Left colon (tissue), 2 donors: Measurements from ENCODE around the gene POU2F2. TPM values are rescaled to one million over a fixed set of nuclear protein-coding genes. Genes with fewer than 3 reads are reported as not detected.

Source experiments
- ATAC-seq: fragments of 200-7000 bp; cut with Tn5 transposase; one replicate; pipeline ENCODE4 v1.9.1; 2020; ENCODE audit warnings: mild to moderate bottlenecking, moderate library complexity
- DNase-seq, 2 donors: peaks; one replicate each; pipeline ENCODE4 v3.0.0-alpha.2; 2020
- intact Hi-C, 2 donors: fragments of 100-400 bp; cut with DNase I in 1 of 2; cut with micrococcal nuclease in 1 of 2; formaldehyde crosslinking; loops; one replicate each; pipeline versions ENCODE4 v1.11.2 to v1.14.0; 2022; cut with DNase I, micrococcal nuclease
- total RNA-seq, 2 donors: library from RNA; stranded (reverse); fragmentation: NEBNext Ultra II Directional; extraction: Animal tissue kit (Norgen Biotek cat#: 25700); gene quantifications; one replicate each; pipeline ENCODE4 v1.2.1, GENCODE V29; 2021
- donor health status: DM: no; HTN: no; CAD: no.
- donor health status: DM: yes; HTN: yes; CAD: no.

POU2F2 gene
- total RNA-seq, 2 donors from 2014 or later, result 1.5 to 3.8 TPM

- DNase-seq (no peak), ATAC-seq (no peak)
- intact Hi-C loops, result loop anchor here (5.0 to 10.0 kb wide), 2 partner anchors 51 to 53 kb away; no protein-coding TSS in a partner anchor
These were observed 857 bp downstream of the POU2F2 start for GRCh38 chr19:42131149-42132029.

DNA sequence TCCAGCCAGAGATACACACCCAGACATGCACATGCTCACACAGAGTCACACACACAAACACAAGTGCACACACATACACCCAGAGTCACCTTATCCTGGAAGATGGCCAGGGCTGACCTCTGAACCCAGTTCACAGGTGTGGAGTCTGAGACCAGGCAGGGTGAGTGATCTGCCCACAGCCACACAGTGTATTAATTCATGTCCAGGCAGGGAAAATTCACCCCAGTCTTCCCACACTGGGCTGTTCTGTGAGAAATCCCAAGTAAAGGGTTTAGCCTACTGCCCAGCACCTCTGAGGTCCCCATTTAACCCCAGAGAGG, 2.0 kb downstream of the POU2F2 start:
- intact Hi-C loops, result loop anchor here (5.0 to 10.0 kb wide), 2 partner anchors 52 to 55 kb away; no protein-coding TSS in a partner anchor
- ATAC-seq, result no peak
- no peak for DNase-seq

GRCh38 chr19:42129399-42130253, 2.6 kb downstream of the POU2F2 start:
- intact Hi-C loops, result loop anchor here (5.0 to 10.0 kb wide), 2 partner anchors 53 to 55 kb away; no protein-coding TSS in a partner anchor
- DNase-seq, result peak; percentile 35 to 55
- no peak for ATAC-seq

DNA sequence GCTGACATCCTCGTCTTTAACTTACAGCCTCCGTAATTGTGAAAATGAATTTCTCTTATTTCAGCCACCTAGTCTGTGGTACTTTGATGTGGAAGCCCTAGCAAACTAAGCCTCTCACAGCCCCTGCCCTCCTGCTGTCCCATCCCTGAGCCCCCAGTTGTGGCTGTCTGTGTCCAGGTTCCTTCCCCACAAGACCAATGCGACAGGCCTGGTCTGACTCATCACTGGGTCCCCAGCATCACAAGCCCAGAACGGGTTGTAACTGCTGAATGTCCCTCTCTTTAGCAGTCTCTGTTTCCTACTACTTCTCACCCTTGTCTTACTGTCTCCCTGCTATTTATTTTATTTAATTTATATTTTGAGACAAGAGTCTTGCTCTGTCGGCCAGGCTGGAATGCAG, 5.7 kb downstream of the POU2F2 start:
- DNase-seq (no peak), ATAC-seq (no peak)
- intact Hi-C loops, result no loop called here

GRCh38 chr19:42125536-42125935, 6.7 kb downstream of the POU2F2 start:
- ATAC-seq (no peak), DNase-seq (no peak)
- intact Hi-C loops, result no loop called here

DNA sequence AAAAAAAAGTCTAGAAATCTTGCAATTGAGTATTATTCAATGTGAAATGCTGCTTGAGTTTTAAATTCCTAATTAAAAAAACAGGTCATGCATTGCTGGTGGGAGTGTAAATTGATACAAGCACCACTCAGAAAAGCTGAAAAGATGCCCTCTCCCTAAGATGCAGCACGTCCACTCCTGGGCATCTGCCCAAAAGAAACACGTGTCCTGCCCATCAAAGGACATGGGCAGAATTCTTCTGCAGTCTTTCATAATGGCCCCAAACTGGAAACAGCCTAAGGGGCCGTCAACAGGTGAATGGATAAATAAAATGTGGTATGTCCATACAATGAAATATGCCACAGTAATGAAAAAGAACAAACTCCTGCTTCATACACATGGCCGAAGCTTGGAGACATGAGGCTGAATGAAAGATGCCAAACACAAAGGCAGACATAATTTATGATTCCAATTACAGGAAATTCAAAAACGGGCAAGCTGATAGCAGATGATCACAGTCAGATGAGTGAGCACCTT, 7.8 kb downstream of the POU2F2 start:
- no peak for ATAC-seq
- DNase-seq, result no peak
- intact Hi-C loops, result no loop called here

DNA sequence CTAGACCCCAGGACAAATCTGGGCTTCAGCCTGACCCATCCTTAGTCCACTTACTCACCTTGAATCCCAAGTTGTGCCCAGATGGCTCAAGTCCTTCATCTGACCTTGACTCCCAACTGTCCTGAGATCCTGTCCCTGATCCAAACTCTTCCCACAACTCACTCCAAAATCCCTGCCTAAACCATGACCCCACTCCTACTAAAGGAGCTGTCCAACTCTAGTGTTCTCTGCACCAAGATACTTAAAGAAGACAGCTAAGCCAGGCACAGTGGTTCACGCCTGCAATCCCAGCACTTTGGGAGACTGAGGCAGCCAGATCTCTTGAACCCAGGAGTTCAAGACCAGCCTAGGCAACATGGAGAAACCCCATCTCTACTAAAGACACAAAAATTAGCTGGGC, 8.5 kb downstream of the POU2F2 start:
- no peak for DNase-seq
- intact Hi-C loops, result no loop called here
- ATAC-seq, result no peak

DNA sequence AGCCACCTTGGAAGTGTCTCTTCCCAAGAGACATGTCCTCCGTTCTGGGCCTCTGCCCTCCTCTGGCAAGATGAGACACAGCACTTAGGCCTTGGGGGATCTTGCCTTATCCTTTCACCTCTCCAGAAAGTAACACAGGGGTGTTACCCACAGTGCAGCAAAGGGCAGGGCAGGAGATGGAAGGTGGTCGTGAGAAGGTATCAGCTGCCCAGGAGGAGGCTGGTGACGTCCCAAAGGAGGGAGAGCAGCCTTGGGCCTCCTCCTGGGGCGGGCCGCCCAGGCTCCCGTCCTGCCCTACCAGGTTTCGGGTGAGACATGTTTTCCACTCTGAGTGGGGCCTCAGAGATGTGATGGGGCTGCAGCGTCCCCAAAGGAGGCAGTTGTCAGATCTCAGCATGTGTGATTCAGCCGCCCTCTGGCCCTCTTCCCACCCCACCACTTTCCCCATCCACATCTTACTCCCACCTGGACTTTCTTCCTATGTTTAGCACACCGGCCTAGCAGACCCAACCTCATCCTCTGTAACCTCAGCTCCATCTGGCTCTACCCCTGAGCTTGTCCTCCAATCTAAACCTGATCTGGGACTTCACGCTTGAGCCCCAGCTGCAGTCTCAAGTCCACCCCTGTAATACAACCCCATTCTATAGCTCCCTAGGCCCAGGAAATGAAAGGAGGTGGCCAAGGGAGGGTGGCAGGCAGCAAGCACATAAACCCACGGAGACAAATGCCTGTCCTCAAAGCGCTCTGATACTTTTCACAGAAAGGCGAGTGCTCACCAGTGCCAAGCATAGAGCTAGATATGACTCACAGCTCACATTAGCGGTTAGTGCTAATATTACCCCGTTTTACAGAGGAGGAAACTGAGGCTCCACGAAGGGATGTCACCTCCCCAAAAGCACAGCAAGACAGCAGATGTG, 9.3 kb downstream of the POU2F2 start:
- ATAC-seq (no peak), DNase-seq (no peak)
- intact Hi-C loops, result no loop called here

DNA sequence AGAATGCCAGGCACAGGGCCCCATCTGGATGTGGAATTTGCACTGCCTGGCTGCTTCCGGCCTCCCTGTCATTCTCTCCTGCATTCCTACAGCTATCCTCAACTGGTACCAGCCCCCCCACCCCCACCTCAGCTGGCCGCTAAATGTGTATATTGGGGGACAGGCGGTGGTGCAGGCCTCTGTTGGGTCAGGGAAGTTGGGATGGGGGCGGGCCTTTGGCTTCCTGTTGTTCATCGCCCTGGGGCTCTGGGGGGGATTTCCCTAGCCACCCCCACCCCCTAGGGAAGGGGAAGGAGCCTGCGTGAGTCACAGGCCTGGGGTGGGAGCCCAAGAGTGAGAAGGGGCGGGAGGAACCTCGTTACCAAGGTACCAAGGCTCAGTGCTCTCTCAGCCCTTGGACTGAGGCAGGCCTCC, 10.6 kb downstream of the POU2F2 start:
- ATAC-seq, result peak; percentile 24
- intact Hi-C loops, result no loop called here
- peak; percentile 52 to 58 for DNase-seq

DNA sequence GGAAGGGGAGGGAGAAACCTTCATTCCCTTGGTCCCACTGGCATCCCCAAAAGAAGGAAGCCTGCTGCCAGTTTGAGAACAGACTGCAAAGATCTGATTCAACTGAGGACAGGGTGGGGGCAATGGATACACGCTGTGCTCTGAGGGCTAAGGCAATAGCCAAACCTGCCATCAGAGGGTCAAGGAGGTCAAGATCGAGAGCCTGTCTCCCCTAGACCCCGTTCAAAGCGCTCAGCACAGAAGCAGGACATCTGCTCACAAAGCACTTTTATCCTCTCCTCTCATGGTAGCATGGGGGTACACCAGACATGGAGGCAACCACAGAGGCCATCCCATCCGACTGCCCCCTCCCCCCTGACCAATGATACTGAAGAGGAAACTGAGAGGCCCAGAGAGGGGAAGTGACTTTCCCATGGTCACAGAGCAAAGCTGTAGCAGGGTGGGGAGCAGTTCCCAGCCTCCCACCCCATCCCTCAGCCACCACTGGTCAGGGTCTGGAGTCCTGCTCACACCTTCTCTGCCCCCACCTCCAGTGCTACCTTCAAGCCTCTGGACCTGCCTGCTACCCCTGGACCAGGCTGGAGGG, 11.1 kb downstream of the POU2F2 start:
- DNase-seq (no peak), ATAC-seq (no peak)
- intact Hi-C loops, result no loop called here

DNA sequence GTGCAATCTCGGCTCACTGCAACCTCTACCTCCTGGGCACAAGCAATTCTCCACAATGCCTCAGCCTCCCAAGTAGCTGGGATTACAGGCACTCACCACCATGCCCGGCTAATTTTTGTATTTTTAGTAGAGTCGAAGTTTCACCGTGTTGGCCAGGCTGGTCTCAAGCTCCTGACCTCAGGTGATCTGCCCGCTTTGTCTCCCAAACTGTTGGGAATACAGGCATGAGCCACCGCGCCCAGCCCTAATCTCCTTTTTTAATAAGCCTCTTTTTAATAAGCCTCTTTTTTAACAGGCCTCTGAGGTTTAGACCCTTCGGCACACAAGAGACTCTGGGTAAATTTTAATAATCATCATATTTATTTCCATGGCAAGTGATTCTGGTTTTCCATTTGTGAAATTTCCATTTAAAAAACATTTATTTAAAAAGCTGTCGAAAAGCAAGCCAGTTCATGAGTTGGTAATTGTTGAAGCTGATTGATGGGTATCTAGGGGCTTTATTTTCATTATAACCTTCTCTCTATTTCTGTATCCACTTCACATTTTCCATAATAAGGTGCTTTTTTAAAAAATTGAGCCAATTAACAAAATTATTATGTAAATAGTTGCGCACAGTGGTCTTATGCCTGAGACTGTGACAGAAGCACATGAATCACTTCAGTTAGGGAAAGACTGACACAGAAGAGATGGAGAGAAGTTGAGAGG, 11.8 kb downstream of the POU2F2 start:
- no peak for ATAC-seq
- DNase-seq, result no peak
- intact Hi-C loops, result no loop called here

- no peak for ATAC-seq
- intact Hi-C loops, result no loop called here
- no peak for DNase-seq
These were observed 15.2 kb downstream of the POU2F2 start for GRCh38 chr19:42117076-42117475.

DNA sequence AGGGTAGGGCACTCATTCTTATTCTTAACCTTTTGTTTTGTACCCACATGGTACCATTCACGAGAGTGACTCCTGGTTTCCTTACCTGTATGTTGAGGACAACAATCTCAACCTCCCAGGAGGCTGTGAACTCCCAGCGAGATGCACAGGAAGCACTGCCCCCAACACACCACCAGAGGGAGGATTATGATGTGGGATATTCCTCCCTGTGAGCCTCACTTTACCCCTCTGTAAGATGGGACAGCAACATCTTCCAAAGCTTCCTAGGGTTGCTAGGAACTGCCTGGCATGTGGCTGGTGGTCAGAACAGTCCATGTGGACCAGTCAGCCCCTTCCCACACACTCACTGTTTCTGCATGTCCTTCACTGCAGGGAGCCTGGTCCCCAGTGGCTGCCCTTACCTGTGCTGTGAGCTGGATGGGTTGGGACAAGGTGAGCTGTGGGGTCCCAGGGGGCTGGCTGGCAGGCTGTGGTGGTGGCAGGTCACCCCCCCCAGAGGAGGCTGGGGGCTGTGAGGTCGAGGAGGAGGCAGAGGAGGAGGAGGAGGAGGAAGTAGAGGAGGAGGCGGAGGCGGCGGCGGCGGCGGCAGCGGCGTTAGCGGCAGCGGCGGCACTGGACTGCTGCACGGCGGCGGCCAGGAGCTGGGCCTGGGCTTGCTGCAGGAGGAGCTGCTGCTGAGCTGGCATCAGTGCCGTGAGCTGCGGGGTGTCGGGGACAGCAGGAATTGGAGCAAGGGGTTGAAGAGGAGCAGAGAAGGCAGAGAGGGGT, 15.8 kb downstream of the POU2F2 start:
- DNase-seq (no peak), ATAC-seq (no peak)
- intact Hi-C loops, result no loop called here

DNA sequence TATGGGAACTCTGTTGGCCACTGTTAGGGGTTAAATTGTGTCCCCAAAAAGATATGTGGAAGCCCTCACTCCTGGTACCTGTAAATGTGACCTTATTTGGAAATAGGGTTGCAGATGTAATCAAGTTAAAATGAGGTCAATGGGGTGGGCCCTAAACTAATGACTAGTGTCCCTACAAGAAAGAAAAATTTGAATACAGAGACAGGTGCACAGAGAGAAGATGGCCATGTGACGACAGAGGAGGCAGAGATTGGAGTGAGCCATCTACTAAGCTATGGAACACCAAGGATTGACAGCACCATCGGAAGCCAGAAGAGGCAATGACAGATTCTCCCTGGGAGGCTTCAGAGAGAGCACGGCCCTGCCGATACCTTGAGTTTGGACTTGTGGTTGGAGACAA, 16.5 kb downstream of the POU2F2 start:
- ATAC-seq (no peak), DNase-seq (no peak)
- intact Hi-C loops, result no loop called here

GRCh38 chr19:42115219-42115618, 17.0 kb downstream of the POU2F2 start:
- ATAC-seq (no peak), DNase-seq (no peak)
- intact Hi-C loops, result no loop called here

- ATAC-seq (no peak), DNase-seq (peak; percentile 55 to 59)
- intact Hi-C loops, result no loop called here
These were observed 17.8 kb downstream of the POU2F2 start for GRCh38 chr19:42114412-42114811.
